ENCODE results near the gene PIK3CD. TPM values are rescaled to one million over a fixed set of nuclear protein-coding genes. Genes with fewer than 3 reads are reported as not detected.

The PIK3CD gene
- total and polyA plus RNA-seq, 2 of the 8 experiments (the other 6 are each of a cell fraction or from before 2014, with no cell fraction given) = 20.6 to 24.1 TPM

DNA sequence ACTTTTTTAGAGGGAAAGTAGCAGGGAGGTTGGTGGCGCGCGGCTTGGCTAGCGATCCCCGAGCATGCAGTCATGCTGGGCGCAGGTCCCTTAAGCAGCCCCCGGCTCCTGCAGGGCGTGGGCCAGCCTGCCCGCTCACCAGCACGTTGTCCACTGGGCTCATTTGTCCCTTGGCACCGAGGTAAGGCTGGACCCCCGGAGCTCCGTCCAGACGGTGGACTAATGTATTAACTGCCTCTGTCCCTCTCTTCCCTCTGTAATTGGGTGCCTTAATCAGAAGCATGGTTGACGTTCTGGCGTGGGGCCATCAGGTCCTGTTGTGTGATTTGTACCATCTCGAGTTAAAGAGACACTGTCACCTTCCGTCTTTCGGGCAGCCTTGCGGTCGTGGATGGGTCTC lies 45.1 kb upstream of the PIK3CD start (continued):
- no peak for TF ChIP-seq RAD21 (IDR thresholded peaks at IDR 0.05 in 1 of 2, conservative IDR thresholded peaks at IDR 0.05 in 1 of 2; ENCODE audit: low read depth in 2 of 2, low read length in 2 of 2)

Measured in H1 (cell line).